AG09309 (cell line): ENCODE results near the gene ELL.

Experiments used
- DNase-seq: peaks from one replicate; pipeline ENCODE4 v3.0.0-alpha.2; 2010; ENCODE audit warnings: low read depth
- H3K4me3 ChIP-seq: 2 replicates; pipeline ENCODE4 v1.5.1; 2011; ENCODE audit warnings: mild to moderate bottlenecking, low read depth, low read length, moderate library complexity; ENCODE audit not compliant: control insufficient read depth
- CTCF ChIP-seq: IDR thresholded peaks from 2 replicates; pipeline ENCODE4 v1.5.1; 2011; ENCODE audit warnings: mild to moderate bottlenecking, low read depth, low read length, inconsistent platforms; ENCODE audit not compliant: insufficient read depth, control insufficient read depth; ENCODE audit errors: missing control alignments

Gene ELL

GRCh38 chr19:18469069-18469846 lies 52.6 kb downstream of the ELL start:
- no peak for DNase-seq
- peak; percentile 86 for TF ChIP-seq CTCF
- H3K4me3 ChIP-seq: no peak overlapping the region

GRCh38 chr19:18468517-18468916 lies 53.4 kb downstream of the ELL start:
- no peak for DNase-seq
- no peak for TF ChIP-seq CTCF

GRCh38 chr19:18467978-18468377 lies 53.9 kb downstream of the ELL start:
- no peak overlapping the region for H3K4me3 ChIP-seq
- no peak for DNase-seq
- no peak for TF ChIP-seq CTCF

More at GRCh38 chr19:18468517-18468916, 53.4 kb downstream of the ELL start:
- no peak overlapping the region for H3K4me3 ChIP-seq

- H3K4me3 ChIP-seq: no peak overlapping the region
- TF ChIP-seq CTCF: no peak
- DNase-seq: no peak
Measured at GRCh38 chr19:18466354-18466753, 55.5 kb downstream of the ELL start.

GRCh38 chr19:18465964-18466339 lies 55.9 kb downstream of the ELL start:
- no peak for TF ChIP-seq CTCF
- DNase-seq: no peak
- no peak overlapping the region for H3K4me3 ChIP-seq

GRCh38 chr19:18465214-18465963 lies 56.5 kb downstream of the ELL start:
- DNase-seq: no peak
- no peak for TF ChIP-seq CTCF
- H3K4me3 ChIP-seq: no peak overlapping the region
